HEK293T (cell line): ENCODE measurements around the gene TOR4A.

ENCODE experiments used
- ELF4 ChIP-seq: fragments of 450-650 bp; IDR thresholded peaks from 2 replicates; pipeline ENCODE4 v1.6.1; 2017; ENCODE audit warnings: antibody characterized with exemption
- FOXK2 ChIP-seq: fragments of 450-650 bp; IDR thresholded peaks from 2 replicates; pipeline ENCODE4 v1.6.1; 2016; ENCODE audit warnings: mild to moderate bottlenecking
- PKNOX1 ChIP-seq: fragments of 450-650 bp; IDR thresholded peaks from 2 replicates; pipeline ENCODE4 v1.6.1; 2016
- TARDBP ChIP-seq: fragments of 450-650 bp; IDR thresholded peaks from 2 replicates; pipeline ENCODE4 v1.6.1; 2016

GRCh38 chr9:137233143-137233980 lies 44.2 kb upstream of the TOR4A start:
- no peak for TF ChIP-seq PKNOX1
- TF ChIP-seq FOXK2: no peak
- no peak for TF ChIP-seq ELF4
- no peak for TF ChIP-seq TARDBP
